GM13977 (cell line): ENCODE measurements around the gene VASH2.
A peak's percentile ranks its signal among the peaks of the same experiment; 100 is the strongest.

Source experiments
- DNase-seq: peaks from one replicate; pipeline ENCODE4 v3.0.0; 2012; ENCODE audit warnings: low spot score
- in situ Hi-C: fragments of 300-500 bp; cut with MboI; formaldehyde crosslinking; loops from one replicate; pipeline ENCODE4 v1.12.0; 2022; ENCODE audit warnings: low sequenced_read_pairs, low pct_unique_long_range_greater_than_20kb, mixed read lengths, inconsistent platforms; ENCODE audit not compliant: unreplicated experiment
- TF ChIP-seq, protein P1 (sequence below): IDR thresholded peaks from 2 replicates; pipeline ENCODE4 v1.5.1; 2012; ENCODE audit warnings: mild to moderate bottlenecking, control low read depth; ENCODE audit not compliant: insufficient read depth; ENCODE audit errors: extremely low read depth, missing control alignments

The VASH2 gene

DNA sequence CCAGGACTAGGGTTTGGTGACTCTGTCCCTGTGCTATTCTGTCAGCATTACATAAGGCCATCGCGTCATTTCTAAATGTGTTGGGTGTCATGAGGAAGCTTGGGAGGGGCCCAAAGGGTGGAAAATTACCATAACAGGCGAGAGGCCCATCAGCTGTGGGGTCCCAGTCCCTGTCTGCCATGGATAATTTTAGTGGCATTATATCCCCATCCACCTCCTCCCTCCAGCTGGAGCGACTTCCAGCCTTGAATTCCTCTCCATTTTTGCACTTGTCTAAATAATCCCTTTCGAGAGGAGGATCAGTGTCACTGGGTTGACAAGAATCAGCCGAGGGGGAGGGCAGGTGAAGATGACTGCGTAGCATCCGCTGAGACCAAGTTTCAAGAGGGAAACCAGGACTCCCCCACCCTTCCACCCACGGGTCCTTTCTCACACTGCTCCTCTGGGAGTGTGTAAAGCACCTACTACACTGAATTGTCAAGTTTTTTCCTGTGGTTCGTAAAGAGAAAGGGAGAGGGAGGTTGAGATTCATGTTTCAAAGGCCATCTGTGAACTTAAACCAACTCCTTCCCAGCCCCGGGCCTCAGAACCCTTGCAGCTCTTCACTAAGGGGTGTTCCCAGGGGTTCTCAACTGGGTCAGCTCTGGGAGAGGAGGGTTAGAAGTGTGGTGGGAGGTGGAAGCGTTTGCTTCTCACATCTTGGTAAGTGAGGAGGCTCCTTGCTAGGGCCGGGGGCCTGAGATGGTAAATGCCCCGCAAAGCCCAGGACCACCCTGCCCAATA is 29.2 kb downstream of the VASH2 start:
- in situ Hi-C loops, result loop anchor here (10.0 to 25.0 kb wide), 3 partner anchors 165 to 517 kb away; no protein-coding TSS in a partner anchor
- TF ChIP-seq, protein P1, sequence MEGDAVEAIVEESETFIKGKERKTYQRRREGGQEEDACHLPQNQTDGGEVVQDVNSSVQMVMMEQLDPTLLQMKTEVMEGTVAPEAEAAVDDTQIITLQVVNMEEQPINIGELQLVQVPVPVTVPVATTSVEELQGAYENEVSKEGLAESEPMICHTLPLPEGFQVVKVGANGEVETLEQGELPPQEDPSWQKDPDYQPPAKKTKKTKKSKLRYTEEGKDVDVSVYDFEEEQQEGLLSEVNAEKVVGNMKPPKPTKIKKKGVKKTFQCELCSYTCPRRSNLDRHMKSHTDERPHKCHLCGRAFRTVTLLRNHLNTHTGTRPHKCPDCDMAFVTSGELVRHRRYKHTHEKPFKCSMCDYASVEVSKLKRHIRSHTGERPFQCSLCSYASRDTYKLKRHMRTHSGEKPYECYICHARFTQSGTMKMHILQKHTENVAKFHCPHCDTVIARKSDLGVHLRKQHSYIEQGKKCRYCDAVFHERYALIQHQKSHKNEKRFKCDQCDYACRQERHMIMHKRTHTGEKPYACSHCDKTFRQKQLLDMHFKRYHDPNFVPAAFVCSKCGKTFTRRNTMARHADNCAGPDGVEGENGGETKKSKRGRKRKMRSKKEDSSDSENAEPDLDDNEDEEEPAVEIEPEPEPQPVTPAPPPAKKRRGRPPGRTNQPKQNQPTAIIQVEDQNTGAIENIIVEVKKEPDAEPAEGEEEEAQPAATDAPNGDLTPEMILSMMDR, result no peak
- peak; percentile 66 for DNase-seq

DNA sequence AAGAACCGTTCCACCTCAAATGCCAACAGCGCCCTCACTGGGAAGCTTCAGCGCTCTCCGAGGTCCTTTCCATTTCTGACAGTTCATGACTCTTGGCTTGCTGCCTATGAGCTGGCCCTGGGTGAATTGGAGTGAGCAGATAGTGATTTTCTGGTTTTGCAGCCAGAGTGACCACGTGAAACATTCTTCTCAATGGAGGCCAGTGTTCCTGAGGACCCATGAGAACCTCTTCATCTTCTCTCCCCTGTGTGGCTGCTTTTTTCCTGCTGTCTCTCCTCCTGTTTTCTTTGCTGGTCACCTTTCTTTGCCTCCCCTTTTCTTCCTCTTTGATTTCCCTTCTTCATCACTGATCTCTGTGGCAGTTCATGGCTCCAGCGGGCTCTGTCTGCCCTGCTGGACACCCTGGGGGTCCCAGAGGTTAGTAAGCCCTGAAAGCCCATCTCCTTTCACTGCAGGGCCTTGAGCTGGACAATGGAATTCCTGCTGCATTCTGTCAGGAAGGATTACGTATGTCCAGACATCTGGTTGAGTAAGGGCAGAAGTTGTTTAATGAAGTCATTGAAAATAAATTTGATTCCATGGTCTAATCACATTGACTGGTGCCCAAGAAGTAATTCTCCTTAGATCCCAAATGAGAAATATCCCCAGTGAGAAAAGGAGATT is 29.9 kb downstream of the VASH2 start:
- no peak for DNase-seq
- in situ Hi-C loops, result loop anchor here (10.0 to 25.0 kb wide), 3 partner anchors 165 to 518 kb away; no protein-coding TSS in a partner anchor
- TF ChIP-seq, protein P1, result peak; percentile 22

DNA sequence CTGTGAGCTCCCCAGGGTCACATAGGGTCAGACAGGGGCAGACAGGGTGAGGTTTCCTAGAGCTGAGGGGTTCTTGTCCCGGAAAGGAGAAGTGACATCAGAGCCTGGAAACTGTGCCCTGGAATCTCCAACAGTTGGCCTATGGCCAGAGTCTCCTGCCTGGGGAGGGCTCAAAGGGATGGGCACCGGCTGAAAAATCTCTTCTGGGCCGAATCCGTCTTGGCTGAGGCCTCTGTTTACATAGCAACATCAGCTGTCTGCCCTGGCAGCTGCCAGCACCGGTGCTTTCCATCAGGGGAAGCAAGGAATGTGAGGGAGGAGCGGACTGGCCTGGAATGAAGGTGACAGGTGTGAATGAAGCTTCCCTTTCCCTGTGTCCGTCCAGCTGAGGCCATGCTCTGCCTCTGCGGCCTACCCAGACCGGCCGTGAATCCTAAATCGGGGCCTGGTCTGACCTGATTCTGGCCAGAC is 30.7 kb downstream of the VASH2 start:
- DNase-seq, result no peak
- in situ Hi-C loops, result loop anchor here (10.0 to 25.0 kb wide), 3 partner anchors 166 to 519 kb away; no protein-coding TSS in a partner anchor
- TF ChIP-seq, protein P1, result no peak

DNA sequence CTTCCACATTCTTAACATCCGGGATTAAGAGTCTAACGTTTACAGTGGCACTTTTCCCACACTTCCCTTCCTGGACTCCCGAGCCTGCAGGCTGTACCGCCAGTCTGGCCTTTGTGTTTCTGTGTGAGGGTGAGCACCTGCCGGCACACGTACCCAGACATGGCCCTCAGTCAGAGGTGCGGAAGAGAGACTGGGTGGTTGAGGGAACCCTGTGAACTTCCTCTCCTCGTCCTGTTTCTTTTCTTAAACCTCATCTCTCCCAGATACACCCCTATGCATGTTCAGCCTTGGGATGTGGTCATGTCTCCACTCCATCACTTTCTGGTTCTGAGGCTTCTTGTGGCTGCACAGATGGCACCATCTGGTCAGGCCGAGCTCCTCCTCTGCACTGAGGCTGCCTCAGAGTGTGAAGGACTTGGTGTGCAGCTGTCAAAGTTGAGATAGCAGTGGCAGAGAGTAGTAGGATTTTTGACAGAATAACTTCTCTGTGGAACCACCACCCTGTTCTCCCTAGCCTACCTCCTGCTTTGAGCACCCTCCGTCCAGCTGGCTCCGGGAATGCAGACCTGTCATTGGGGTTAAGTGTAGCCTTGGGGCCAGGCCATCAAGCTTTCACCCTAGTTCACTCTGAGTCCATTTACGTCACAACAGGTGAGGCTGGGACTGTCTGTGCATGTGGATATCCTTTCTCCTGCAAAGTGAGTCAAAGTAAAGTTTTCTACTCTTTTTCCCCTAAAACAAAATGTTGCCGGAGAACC is 31.4 kb downstream of the VASH2 start:
- DNase-seq, result peak; percentile 22
- in situ Hi-C loops, result loop anchor here (10.0 to 25.0 kb wide), 3 partner anchors 167 to 519 kb away; no protein-coding TSS in a partner anchor
- TF ChIP-seq, protein P1, result no peak

DNA sequence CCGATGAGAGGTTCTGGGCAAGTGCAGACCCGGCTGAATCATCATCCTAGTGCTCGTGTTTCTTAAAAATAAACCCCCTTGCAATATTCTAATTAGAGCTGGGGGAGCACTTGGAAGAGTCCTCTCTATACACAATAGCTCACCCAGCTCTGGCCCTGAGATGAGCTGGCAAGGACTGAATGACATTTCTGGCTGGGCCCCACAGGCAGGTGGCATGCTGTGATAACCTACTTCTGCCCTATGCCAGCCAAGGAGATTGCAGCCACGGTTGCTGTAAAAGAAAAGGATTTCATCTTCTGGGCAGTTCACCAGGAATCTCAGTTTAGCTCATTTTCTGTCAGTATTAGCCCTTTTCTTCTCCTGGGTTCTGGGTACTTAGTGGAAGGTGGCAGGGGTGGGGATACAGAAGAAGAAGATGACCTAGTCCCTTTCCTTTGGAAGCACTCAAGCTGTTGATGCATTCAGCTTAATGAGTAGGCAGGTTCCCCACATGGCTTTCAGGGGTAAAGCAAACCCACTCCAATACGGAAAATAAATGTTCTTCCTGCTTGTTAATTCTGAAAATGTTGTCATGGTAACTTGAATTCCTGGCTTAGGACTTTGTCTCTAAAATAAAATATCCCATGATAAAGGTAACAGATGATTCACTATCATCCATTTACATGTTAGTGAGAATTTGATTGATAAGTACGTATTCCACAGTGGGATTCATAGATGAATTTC is 32.2 kb downstream of the VASH2 start:
- TF ChIP-seq, protein P1, result no peak
- no peak for DNase-seq
- in situ Hi-C loops, result loop anchor here (10.0 to 25.0 kb wide), 3 partner anchors 168 to 520 kb away; no protein-coding TSS in a partner anchor
